GM12864 (cell line): ENCODE results near the gene ACSM6.

Experiments used
- DNase-seq: peaks from one replicate; pipeline ENCODE4 v3.0.0-alpha.2; 2011; ENCODE audit warnings: low read depth
- H3K4me3 ChIP-seq: 2 replicates; pipeline ENCODE4 v1.5.1; 2011; ENCODE audit warnings: mild to moderate bottlenecking, low read depth, low read length, control low read depth
- TF ChIP-seq, protein P1 (sequence below): IDR thresholded peaks from 2 replicates; pipeline ENCODE4 v1.5.1; 2011; ENCODE audit warnings: low read depth, mild to moderate bottlenecking, moderate library complexity, low read length, control low read depth, inconsistent platforms; ENCODE audit errors: missing control alignments

ACSM6 gene

DNA sequence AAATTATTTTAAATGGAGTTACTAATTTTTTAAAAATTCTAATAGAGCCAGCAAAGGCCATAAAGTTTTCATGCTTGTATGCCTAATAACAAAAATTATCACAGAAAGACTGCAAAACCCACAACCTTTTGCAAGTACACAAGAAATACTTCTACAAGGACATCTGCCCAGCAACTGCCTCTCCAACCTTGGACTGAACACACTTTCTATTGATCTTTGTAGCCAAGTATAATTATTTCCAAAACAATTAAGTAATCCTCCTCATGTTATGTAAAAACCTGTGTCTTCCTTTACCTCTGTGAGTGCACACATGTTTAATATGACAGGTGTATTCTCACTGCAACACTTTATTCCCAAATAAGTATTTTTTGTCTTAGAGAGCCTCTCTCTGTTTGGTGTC is 16.6 kb upstream of the ACSM6 start:
- TF ChIP-seq, protein P1, sequence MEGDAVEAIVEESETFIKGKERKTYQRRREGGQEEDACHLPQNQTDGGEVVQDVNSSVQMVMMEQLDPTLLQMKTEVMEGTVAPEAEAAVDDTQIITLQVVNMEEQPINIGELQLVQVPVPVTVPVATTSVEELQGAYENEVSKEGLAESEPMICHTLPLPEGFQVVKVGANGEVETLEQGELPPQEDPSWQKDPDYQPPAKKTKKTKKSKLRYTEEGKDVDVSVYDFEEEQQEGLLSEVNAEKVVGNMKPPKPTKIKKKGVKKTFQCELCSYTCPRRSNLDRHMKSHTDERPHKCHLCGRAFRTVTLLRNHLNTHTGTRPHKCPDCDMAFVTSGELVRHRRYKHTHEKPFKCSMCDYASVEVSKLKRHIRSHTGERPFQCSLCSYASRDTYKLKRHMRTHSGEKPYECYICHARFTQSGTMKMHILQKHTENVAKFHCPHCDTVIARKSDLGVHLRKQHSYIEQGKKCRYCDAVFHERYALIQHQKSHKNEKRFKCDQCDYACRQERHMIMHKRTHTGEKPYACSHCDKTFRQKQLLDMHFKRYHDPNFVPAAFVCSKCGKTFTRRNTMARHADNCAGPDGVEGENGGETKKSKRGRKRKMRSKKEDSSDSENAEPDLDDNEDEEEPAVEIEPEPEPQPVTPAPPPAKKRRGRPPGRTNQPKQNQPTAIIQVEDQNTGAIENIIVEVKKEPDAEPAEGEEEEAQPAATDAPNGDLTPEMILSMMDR, result no peak
- no peak for DNase-seq
- no peak overlapping the region for H3K4me3 ChIP-seq

DNA sequence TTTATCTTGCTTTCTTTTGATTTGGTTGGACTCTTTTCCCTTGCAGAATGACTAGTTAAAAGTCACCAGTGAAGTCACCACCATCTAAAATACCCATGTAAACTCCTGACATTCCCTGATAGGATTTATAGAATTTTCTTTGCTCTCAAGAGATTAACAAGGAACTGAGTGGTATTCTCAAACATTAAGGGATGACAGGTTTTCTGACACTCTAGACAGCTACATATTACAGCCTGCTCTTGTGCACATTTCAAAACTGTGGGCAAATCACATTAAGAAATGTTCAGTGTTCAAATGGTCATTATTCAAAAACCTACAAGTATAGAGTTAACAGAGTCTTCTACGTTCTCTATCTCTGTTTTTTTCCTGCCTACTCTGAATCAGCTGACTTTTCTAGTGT is 15.8 kb upstream of the ACSM6 start:
- TF ChIP-seq, protein P1, result no peak
- H3K4me3 ChIP-seq, result no peak overlapping the region
- DNase-seq, result no peak

- TF ChIP-seq, protein P1, result no peak
- H3K4me3 ChIP-seq, result no peak overlapping the region
- DNase-seq, result no peak
These were observed 15.2 kb upstream of the ACSM6 start for GRCh38 chr10:95178797-95179196.

GRCh38 chr10:95181726-95182125 is 12.3 kb upstream of the ACSM6 start:
- H3K4me3 ChIP-seq, result no peak overlapping the region
- TF ChIP-seq, protein P1, result no peak
- DNase-seq, result no peak

DNA sequence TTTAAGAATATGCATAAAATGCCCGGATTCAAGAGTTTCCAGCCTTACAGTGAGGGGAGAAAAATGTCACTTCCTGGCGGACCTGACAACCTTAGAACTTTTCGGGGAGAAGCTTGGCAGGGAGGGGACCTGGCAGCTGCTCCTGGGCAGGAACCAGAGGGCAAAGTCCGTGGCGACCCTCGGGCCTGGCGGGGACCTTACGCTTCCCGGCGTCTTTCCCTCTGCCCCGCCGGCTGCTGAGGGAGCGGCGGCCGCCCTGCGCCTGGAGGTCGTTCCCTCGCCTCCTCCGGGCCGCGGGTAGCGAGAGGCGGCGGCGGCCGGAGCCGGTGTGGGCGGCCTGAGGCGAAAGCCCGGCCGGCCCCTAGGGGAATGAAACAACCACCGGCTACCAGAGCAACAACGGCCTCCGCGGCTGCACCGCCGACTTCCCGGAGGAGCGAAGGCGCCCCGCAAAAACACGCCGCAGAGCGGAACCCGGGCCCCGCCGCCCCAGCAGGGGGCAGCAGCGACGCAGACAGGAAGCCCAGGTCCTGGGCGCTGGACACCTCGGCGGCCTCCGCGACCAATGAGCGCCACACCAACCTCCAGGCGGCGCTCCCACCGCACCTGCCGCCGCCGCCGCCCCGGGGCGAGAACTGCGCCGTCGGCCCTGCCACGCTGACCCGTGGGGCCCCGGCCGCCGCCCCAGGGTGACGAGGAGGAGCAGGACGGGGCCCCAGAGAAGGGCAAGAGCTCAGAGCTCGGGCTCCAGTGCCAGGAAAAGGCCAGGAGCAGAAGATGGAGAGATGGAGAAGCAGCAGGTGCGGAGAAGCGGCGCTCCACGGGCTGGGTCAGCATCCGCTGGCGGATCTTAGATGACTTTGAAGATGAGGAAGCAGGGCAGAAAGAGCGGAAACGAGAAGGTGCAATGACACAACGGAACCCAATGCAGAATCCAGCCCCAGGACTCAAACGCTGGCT is 10.5 kb upstream of the ACSM6 start:
- peak; percentile 50 for DNase-seq
- H3K4me3 ChIP-seq, result peak overlapping the region; percentile 80
- TF ChIP-seq, protein P1, result peak; percentile 81

DNA sequence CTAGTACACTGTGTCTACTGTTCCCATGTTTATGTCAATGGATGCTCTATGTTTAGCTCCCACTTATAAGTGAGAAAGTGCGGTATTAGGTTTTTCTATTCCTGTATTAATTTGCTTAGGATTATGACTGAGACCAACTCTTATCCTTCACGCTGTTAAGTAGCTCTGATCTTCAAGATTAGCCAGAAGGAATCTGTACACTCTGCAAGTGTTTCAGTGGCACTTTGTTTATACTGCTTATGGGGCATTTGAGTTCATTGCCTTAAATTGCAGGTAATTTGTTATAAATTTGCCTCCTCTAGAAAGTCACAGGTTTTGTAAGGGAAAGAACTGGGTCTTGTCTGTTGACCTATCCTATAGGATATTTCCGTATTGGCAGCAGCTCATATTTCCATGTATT is 6.4 kb upstream of the ACSM6 start:
- no peak for DNase-seq
- TF ChIP-seq, protein P1, result no peak
- no peak overlapping the region for H3K4me3 ChIP-seq

GRCh38 chr10:95188593-95188992 is 5.4 kb upstream of the ACSM6 start:
- TF ChIP-seq, protein P1, result no peak
- no peak overlapping the region for H3K4me3 ChIP-seq
- no peak for DNase-seq
